ENCODE data around the gene DAND5. TPM values are rescaled to one million over a fixed set of nuclear protein-coding genes. Genes with fewer than 3 reads are reported as not detected.

The DAND5 gene
- total RNA-seq, 1 donor from 2014 or later, result not detected

DNA sequence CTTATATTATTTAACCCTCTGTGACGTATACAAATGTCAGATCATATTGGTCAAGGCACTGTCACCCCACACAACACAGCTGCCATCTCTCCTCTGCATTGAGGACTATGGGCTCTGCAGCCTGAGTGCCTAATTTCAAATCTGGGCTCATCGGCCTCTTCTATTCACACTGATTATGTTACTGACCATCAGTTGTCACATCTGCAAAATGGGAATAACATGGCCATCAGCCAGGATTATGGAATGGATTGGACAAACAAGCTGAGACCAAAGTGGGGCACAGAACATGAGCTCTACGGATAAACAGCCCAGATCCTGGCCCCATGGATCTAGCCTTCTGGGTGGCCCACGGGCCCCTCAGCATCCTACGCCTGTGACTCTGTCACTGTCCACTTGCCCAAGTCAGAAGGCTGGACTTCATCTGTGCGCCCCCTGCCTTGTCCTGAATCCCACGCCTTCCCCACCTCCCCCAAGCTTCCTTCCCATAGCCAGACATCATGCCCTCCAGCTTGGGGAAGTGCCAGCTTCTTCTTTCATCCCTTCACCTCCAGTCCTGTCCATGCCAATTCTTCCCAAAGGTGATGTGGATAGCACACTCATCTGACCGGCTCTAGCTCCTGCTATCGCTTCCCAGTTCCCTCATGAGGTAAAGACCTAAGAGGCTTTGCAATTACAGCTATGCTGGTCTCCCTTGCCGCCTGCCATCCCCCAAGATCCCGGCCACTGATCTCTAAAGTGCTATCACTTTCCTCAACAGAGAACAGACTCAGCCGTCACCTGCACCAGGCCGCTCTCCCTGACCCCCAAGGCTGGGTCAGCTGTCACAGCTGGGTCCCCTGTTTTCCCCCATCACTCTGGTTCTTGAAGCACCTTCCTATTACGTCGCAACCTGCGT lies 36.7 kb upstream of the DAND5 start:
- no peak for FAIRE-seq
- H3K9me3 Mint-ChIP-seq (ENCODE audit: unreplicated experiment), result no peaks in the 10 kb centered on the region

DNA sequence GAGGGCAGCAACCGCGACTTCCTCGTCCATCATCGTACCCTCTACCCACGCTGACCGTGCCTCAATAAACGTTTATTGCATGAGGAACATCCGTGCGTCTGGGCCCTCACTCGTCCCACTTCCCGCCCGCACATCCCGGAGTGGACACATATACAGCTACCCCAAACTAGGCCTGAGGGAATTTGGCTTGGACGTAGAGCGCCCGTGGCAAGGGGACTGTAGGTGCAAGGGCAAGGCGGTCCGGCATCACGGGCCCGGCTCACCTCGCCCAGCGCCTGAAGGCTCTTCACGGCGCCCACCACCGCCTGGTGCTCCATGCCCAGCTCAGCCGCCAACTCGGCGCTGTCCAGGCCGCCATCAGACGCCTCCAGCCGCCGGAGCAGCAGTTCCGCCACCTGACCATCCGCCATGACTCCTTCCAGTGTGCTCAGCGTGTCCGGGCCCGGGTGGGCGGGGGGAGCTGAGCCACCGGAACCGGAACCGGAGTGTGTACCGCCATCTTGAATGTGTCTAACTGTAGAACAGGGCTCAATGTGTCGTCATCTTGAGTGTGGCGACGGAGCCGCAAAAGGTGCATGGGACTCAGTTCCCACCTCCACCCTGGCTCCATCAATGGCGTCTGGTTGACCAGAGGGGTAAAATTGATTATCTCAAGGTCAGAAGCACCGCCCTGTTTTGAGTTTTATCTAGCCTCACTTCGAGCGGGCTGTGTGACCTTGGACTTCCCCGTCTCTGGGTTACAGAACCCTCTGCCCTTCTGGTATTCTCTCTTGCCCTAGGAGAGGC lies 35.9 kb upstream of the DAND5 start, which contains the start of gene FARSA:
Gene FARSA, minus strand, starts transcription at position 425 of the 786 bp plus-strand sequence. Its CDS starts 15 bp downstream, at position 410.
- Mint-ChIP-seq H3K9me3 (ENCODE audit: unreplicated experiment) (no peaks in the 10 kb centered on the region), H3K27ac (ENCODE audit: unreplicated experiment) (peak within 1 kb of the TSS; percentile 96), H3K4me1 (ENCODE audit: low read depth, unreplicated experiment) (peaks cover 12% of the 10 kb centered on the region), H3K4me3 (ENCODE audit: unreplicated experiment) (peak within 1 kb of the TSS; percentile 100), H3K36me3 (ENCODE audit: low read depth, unreplicated experiment) (peaks cover 3% of the 10 kb centered on the region), H3K27me3 (ENCODE audit: low read depth, unreplicated experiment) (no peaks in the 10 kb centered on the region)
- TF ChIP-seq, protein P1, sequence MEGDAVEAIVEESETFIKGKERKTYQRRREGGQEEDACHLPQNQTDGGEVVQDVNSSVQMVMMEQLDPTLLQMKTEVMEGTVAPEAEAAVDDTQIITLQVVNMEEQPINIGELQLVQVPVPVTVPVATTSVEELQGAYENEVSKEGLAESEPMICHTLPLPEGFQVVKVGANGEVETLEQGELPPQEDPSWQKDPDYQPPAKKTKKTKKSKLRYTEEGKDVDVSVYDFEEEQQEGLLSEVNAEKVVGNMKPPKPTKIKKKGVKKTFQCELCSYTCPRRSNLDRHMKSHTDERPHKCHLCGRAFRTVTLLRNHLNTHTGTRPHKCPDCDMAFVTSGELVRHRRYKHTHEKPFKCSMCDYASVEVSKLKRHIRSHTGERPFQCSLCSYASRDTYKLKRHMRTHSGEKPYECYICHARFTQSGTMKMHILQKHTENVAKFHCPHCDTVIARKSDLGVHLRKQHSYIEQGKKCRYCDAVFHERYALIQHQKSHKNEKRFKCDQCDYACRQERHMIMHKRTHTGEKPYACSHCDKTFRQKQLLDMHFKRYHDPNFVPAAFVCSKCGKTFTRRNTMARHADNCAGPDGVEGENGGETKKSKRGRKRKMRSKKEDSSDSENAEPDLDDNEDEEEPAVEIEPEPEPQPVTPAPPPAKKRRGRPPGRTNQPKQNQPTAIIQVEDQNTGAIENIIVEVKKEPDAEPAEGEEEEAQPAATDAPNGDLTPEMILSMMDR (IDR thresholded peaks at IDR 0.05; ENCODE audit: insufficient read depth, low read depth, low read length), result no peak
- no peak for TF ChIP-seq EZH2 (IDR thresholded peaks at IDR 0.05; ENCODE audit: insufficient read depth, low read length)
- DNase-seq (ENCODE audit: low read depth) (peak; percentile 77), FAIRE-seq (no peak)
- Histone ChIP-seq H3K27ac (ENCODE audit: low read depth, low read length) (peak within 1 kb of the TSS; percentile 63), H4K20me1 (ENCODE audit: insufficient read depth, low read length) (peaks cover 28% of the 10 kb centered on the region), H3K9ac (ENCODE audit: low read length) (peak within 1 kb of the TSS; percentile 92), H3K36me3 (ENCODE audit: insufficient read depth, low read length) (peaks cover 13% of the 10 kb centered on the region), H3K27me3 (ENCODE audit: insufficient read depth, low read length) (no peaks in the 10 kb centered on the region), H3K4me2 (ENCODE audit: low read length) (peak within 1 kb of the TSS; percentile 97), H3K4me3 (ENCODE audit: insufficient read depth, low read depth, low read length) (peak within 1 kb of the TSS; percentile 94), H3K4me1 (ENCODE audit: insufficient read depth, low read length) (peaks cover 17% of the 10 kb centered on the region), H2AFZ (ENCODE audit: low read depth, low read length) (peak within 1 kb of the TSS; percentile 91), H3K79me2 (ENCODE audit: insufficient read depth, low read length) (peaks cover 34% of the 10 kb centered on the region), H3K9me3 (ENCODE audit: insufficient read depth, low read depth, low read length) (no peaks in the 10 kb centered on the region)

More for the DNA sequence above, 36.7 kb upstream of the DAND5 start:
- no peak for TF ChIP-seq EZH2 (IDR thresholded peaks at IDR 0.05; ENCODE audit: insufficient read depth, low read length)
- TF ChIP-seq, protein P1 (IDR thresholded peaks at IDR 0.05; ENCODE audit: insufficient read depth, low read depth, low read length), result no peak
- H3K36me3 Mint-ChIP-seq (ENCODE audit: low read depth, unreplicated experiment), result peaks cover 8% of the 10 kb centered on the region
- Histone ChIP-seq H4K20me1 (ENCODE audit: insufficient read depth, low read length) (peaks cover 28% of the 10 kb centered on the region), H3K4me2 (ENCODE audit: low read length) (peak overlapping the region; percentile 97), H3K9me3 (ENCODE audit: insufficient read depth, low read depth, low read length) (no peaks in the 10 kb centered on the region), H2AFZ (ENCODE audit: low read depth, low read length) (peak overlapping the region; percentile 91), H3K36me3 (ENCODE audit: insufficient read depth, low read length) (peaks cover 17% of the 10 kb centered on the region), H3K79me2 (ENCODE audit: insufficient read depth, low read length) (peaks cover 33% of the 10 kb centered on the region), H3K4me1 (ENCODE audit: insufficient read depth, low read length) (peaks cover 13% of the 10 kb centered on the region), H3K9ac (ENCODE audit: low read length) (peak overlapping the region; percentile 92), H3K27me3 (ENCODE audit: insufficient read depth, low read length) (no peaks in the 10 kb centered on the region), H3K4me3 (ENCODE audit: insufficient read depth, low read depth, low read length) (peak overlapping the region; percentile 94), H3K27ac (ENCODE audit: low read depth, low read length) (peak overlapping the region; percentile 63)
- peak overlapping the region; percentile 100 for H3K4me3 Mint-ChIP-seq (ENCODE audit: unreplicated experiment)
- H3K27ac Mint-ChIP-seq (ENCODE audit: unreplicated experiment), result peak overlapping the region; percentile 96
- no peak for DNase-seq (ENCODE audit: low read depth)
- peaks cover 12% of the 10 kb centered on the region for H3K4me1 Mint-ChIP-seq (ENCODE audit: low read depth, unreplicated experiment)
- no peaks in the 10 kb centered on the region for H3K27me3 Mint-ChIP-seq (ENCODE audit: low read depth, unreplicated experiment)

Measured in astrocyte (in vitro differentiated cells and primary cell).